Endothelial cell of umbilical vein (primary cell): Measurements from ENCODE around the gene UGT2A1. TPM values are rescaled to one million over a fixed set of nuclear protein-coding genes. Genes with fewer than 3 reads are reported as not detected.

Experiments
- BruUV-seq: library from RNA; stranded (reverse); fragments of 400-500 nt; replicated peaks from 2 replicates; lab custom pipeline; 2021; lab: Mats Ljungman, UMichigan
- CTCF ChIA-PET: fragments of 300-600, 350-600 bp; sonication (Branson Sonifier 250); formaldehyde crosslinking; loops from one replicate; lab custom pipeline; 2021; ENCODE audit warnings: antibody characterized with exemption, inconsistent platforms; lab: Charles Lee
- POLR2A ChIA-PET: fragments of 300-600, 350-600 bp; sonication (Branson Sonifier 250); formaldehyde crosslinking; loops from one replicate; lab custom pipeline; 2021; ENCODE audit warnings: antibody characterized with exemption, inconsistent platforms; lab: Charles Lee
- DNase-seq: peaks from one replicate; pipeline ENCODE4 v3.0.0-alpha.2; 2011; ENCODE audit warnings: low read depth, low spot score
- FAIRE-seq: peaks from 2 replicates; lab custom pipeline; 2011; peaks lifted over from hg19 to GRCh38; lab: Jason Lieb, UNC
- H2AFZ ChIP-seq: 2 replicates; pipeline ENCODE4 v1.6.0; 2012; ENCODE audit warnings: low read depth, low read length, control low read depth, inconsistent platforms
- H3K27ac ChIP-seq: 2 replicates; pipeline ENCODE4 v1.5.1; 2011; ENCODE audit warnings: low read depth, mild to moderate bottlenecking, control low read depth, low read length, moderate library complexity; ENCODE audit not compliant: insufficient read depth
- H3K27me3 ChIP-seq, 2 experiments: 2 replicates each; pipeline versions ENCODE4 v1.6.0 to v1.6.1; 2011; ENCODE audit warnings: low read length in 2 of 2, mixed read lengths in 1 of 2; ENCODE audit not compliant: control insufficient read depth in 2 of 2, insufficient read depth in 2 of 2
- H3K36me3 ChIP-seq, 2 experiments: 2 replicates in 1 of 2; 3 replicates in 1 of 2; pipeline ENCODE4 v1.5.1; 2011; ENCODE audit warnings: low read length in 2 of 2, mild to moderate bottlenecking in 1 of 2, moderate library complexity in 1 of 2; ENCODE audit not compliant: control insufficient read depth in 2 of 2, insufficient read depth in 2 of 2; ENCODE audit errors: extremely low read depth in 1 of 2
- H3K4me1 ChIP-seq: 3 replicates; pipeline ENCODE4 v1.5.1; 2011; ENCODE audit warnings: mild to moderate bottlenecking, low read length; ENCODE audit not compliant: control insufficient read depth, insufficient read depth; ENCODE audit errors: extremely low read depth
- H3K4me2 ChIP-seq: 2 replicates; pipeline ENCODE4 v1.6.1; 2011; ENCODE audit warnings: low read length, control low read depth, mixed read lengths; ENCODE audit not compliant: insufficient read depth
- H3K4me3 ChIP-seq, 3 experiments: fragments of 200-600 bp in 1 of 3; sonication (generic), shearing (Covaris generic) in 1 of 3; replicated peaks in 1 of 3; 2 replicates each; pipeline ENCODE4 v1.5.1; 2011 to 2016; ENCODE audit warnings: control low read depth in 3 of 3, low read length in 3 of 3, mild to moderate bottlenecking in 2 of 3, inconsistent platforms in 1 of 3, low read depth in 1 of 3, moderate library complexity in 1 of 3; ENCODE audit not compliant: insufficient read depth in 1 of 3
- H3K79me2 ChIP-seq: 2 replicates; pipeline ENCODE4 v1.6.0; 2012; ENCODE audit warnings: low read length, inconsistent platforms; ENCODE audit not compliant: control insufficient read depth, insufficient read depth
- H3K9ac ChIP-seq: replicated peaks from 2 replicates; pipeline ENCODE3; 2011; ENCODE audit warnings: low read length, control low read depth; ENCODE audit not compliant: insufficient read depth; ENCODE audit errors: extremely low read depth
- H3K9me1 ChIP-seq: replicated peaks from 3 replicates; pipeline ENCODE4 v1.6.0; 2011; ENCODE audit warnings: mild to moderate bottlenecking, low read length; ENCODE audit not compliant: control insufficient read depth, insufficient read depth; ENCODE audit errors: extremely low read depth
- H3K9me3 ChIP-seq: replicated peaks from 2 replicates; pipeline ENCODE4 v1.5.1; 2012; ENCODE audit warnings: low read length, inconsistent platforms; ENCODE audit not compliant: control insufficient read depth, insufficient read depth
- H4K20me1 ChIP-seq: replicated peaks from 2 replicates; pipeline ENCODE3; 2011; ENCODE audit warnings: mild to moderate bottlenecking, low read length; ENCODE audit not compliant: control insufficient read depth, insufficient read depth; ENCODE audit errors: extremely low read depth
- EZH2 ChIP-seq: IDR thresholded peaks from 2 replicates; pipeline ENCODE4 v1.6.1; 2012; ENCODE audit warnings: borderline replicate concordance, low read depth, mild to moderate bottlenecking, moderate library complexity, low read length, inconsistent platforms; ENCODE audit not compliant: severe bottlenecking
- FOS ChIP-seq: IDR thresholded peaks from 2 replicates; pipeline ENCODE4 v1.6.1; 2011; ENCODE audit warnings: mild to moderate bottlenecking, low read length, moderate library complexity, borderline replicate concordance; ENCODE audit not compliant: insufficient read depth
- GATA2 ChIP-seq: IDR thresholded peaks from 2 replicates; pipeline ENCODE4 v1.7.0; 2011; ENCODE audit warnings: low read depth, mild to moderate bottlenecking, moderate library complexity, mixed read lengths, low read length; ENCODE audit not compliant: insufficient read length, insufficient read depth
- JUN ChIP-seq: IDR thresholded peaks from 2 replicates; pipeline ENCODE4 v1.6.1; 2011; ENCODE audit warnings: borderline replicate concordance, low read depth; ENCODE audit not compliant: insufficient read length, insufficient read depth
- MYC ChIP-seq: IDR thresholded peaks from one replicate; pipeline ENCODE4 v1.6.1; 2011; ENCODE audit warnings: mild to moderate bottlenecking, low read depth, low read length
- POLR2A ChIP-seq: IDR thresholded peaks from 2 replicates; pipeline ENCODE4 v1.6.1; 2012; ENCODE audit warnings: low read depth, mild to moderate bottlenecking, control low read depth, low read length
- POLR2AphosphoS5 ChIP-seq: IDR thresholded peaks from 2 replicates; pipeline ENCODE4 v1.6.1; 2012; ENCODE audit warnings: low read depth, mild to moderate bottlenecking, control low read depth, low read length, moderate library complexity; ENCODE audit not compliant: insufficient read depth
- dilution Hi-C: fragments of 300-500 bp; cut with MboI; formaldehyde crosslinking; loops from one replicate; pipeline ENCODE4 v1.15.0; 2019; ENCODE audit warnings: low sequenced_read_pairs; ENCODE audit not compliant: extremely low pct_ligation_motif_present
- intact Hi-C: fragments of 100-400 bp; cut with micrococcal nuclease; formaldehyde crosslinking; loops from one replicate; pipeline ENCODE4 v1.10.0; 2022
- polyA plus RNA-seq, 4 experiments: library from polyadenylated mRNA; depleted of rRNA in 3 of 4; stranded (reverse) in 3 of 4; unstranded in 1 of 4; fragments of >200 nt; gene quantifications; 2 replicates each; pipeline versions ENCODE4 v1.2.1 to v1.2.3, GENCODE V29; 2011 to 2012; ENCODE audit warnings: missing spikeins in 1 of 4
- total RNA-seq: library from RNA; stranded (reverse); gene quantifications from 2 replicates; pipeline ENCODE4 v1.2.3, GENCODE V29; 2021
- TF ChIP-seq, protein P1 (sequence below), 2 donors: IDR thresholded peaks; 1 replicate in 1 of 2; 2 replicates in 1 of 2; pipeline ENCODE4 v1.5.1; 2011; ENCODE audit warnings: low read length in 2 of 2, mild to moderate bottlenecking in 2 of 2, moderate library complexity in 2 of 2, control low read depth in 1 of 2, inconsistent platforms in 1 of 2, low read depth in 1 of 2; ENCODE audit not compliant: insufficient read depth in 1 of 2; ENCODE audit errors: extremely low read depth in 1 of 2
- TF ChIP-seq, protein P2 (sequence below): IDR thresholded peaks from 2 replicates; pipeline ENCODE4 v1.6.1; 2011; ENCODE audit not compliant: insufficient read depth, insufficient read length

Gene UGT2A1
- total and polyA plus RNA-seq, 2 donors (not counting 3 experiments of a cell fraction or from before 2014, with no cell fraction given): 0.04 TPM; not detected in 1

DNA sequence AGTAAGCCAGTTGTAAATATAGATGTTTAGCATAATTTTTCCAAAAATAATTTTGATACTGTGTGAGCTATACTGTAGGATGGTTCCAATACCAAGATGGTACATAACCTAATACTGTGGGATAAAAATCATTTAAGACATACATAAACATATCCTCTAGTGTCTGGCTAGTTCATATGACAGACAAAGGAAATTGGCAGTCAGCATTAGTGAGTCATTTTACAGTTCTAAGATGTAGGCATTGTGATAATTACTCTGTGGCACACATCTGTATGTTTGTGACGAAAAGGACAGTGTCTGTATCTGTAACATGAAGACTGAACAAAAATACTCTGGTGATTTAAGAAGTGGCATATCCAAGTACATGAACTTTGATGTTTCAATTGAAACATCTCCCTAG, 63.2 kb downstream of the UGT2A1 start:
- no peak overlapping the region for H3K9ac ChIP-seq
- no peaks in the 10 kb centered on the region for H3K4me1 ChIP-seq
- no peak overlapping the region for H2AFZ ChIP-seq
- H3K9me3 ChIP-seq: no peaks in the 10 kb centered on the region
- H3K27me3 ChIP-seq: peaks cover 0 to 2% of the 10 kb centered on the region in 2 experiments
- no peak for TF ChIP-seq POLR2A
- no peak for TF ChIP-seq MYC
- TF ChIP-seq, protein P1, sequence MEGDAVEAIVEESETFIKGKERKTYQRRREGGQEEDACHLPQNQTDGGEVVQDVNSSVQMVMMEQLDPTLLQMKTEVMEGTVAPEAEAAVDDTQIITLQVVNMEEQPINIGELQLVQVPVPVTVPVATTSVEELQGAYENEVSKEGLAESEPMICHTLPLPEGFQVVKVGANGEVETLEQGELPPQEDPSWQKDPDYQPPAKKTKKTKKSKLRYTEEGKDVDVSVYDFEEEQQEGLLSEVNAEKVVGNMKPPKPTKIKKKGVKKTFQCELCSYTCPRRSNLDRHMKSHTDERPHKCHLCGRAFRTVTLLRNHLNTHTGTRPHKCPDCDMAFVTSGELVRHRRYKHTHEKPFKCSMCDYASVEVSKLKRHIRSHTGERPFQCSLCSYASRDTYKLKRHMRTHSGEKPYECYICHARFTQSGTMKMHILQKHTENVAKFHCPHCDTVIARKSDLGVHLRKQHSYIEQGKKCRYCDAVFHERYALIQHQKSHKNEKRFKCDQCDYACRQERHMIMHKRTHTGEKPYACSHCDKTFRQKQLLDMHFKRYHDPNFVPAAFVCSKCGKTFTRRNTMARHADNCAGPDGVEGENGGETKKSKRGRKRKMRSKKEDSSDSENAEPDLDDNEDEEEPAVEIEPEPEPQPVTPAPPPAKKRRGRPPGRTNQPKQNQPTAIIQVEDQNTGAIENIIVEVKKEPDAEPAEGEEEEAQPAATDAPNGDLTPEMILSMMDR (IDR thresholded peaks at IDR 0.05; ENCODE audit: extremely low read depth in 1 of 2, insufficient read depth in 1 of 2, low read depth in 1 of 2, low read length in 2 of 2): no peak
- no peak for TF ChIP-seq EZH2
- TF ChIP-seq, protein P2, sequence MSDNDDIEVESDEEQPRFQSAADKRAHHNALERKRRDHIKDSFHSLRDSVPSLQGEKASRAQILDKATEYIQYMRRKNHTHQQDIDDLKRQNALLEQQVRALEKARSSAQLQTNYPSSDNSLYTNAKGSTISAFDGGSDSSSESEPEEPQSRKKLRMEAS: no peak
- TF ChIP-seq GATA2: no peak
- no peak for TF ChIP-seq POLR2AphosphoS5
- TF ChIP-seq FOS: no peak
- TF ChIP-seq JUN: no peak
- no peaks in the 10 kb centered on the region for H4K20me1 ChIP-seq
- CTCF ChIA-PET: no interaction called here
- no peak overlapping the region for H3K4me2 ChIP-seq
- DNase-seq: no peak
- H3K36me3 ChIP-seq: no peaks in the 10 kb centered on the region
- H3K4me3 ChIP-seq: no peak overlapping the region
- POLR2A ChIA-PET: no interaction called here
- intact Hi-C loops: no loop called here
- no peak for FAIRE-seq
- H3K79me2 ChIP-seq: no peaks in the 10 kb centered on the region
- H3K27ac ChIP-seq: no peak overlapping the region
- dilution Hi-C loops: no loop called here
- H3K9me1 ChIP-seq: no peaks in the 10 kb centered on the region
- no TSS peak for BruUV-seq
